IPS DF 6.9 (cell line): ENCODE data around the gene MMGT1.

Experiments used
- DNase-seq: peaks from one replicate; pipeline ENCODE4 v3.0.0-alpha.2; 2013; ENCODE audit warnings: low read depth, low spot score
- H3K27ac ChIP-seq: one replicate; pipeline ENCODE4 v1.5.1; 2013; ENCODE audit warnings: low read length, control low read depth
- H3K27me3 ChIP-seq: 2 replicates; pipeline ENCODE4 v1.6.1; 2013; ENCODE audit warnings: mild to moderate bottlenecking, low read length; ENCODE audit not compliant: control insufficient read depth, insufficient read depth
- H3K36me3 ChIP-seq: 2 replicates; pipeline ENCODE4 v1.6.1; 2013; ENCODE audit warnings: low read length; ENCODE audit not compliant: control insufficient read depth, insufficient read depth
- H3K4me1 ChIP-seq: 2 replicates; pipeline ENCODE4 v1.6.1; 2013; ENCODE audit warnings: low read length; ENCODE audit not compliant: control insufficient read depth, insufficient read depth
- H3K4me3 ChIP-seq: 2 replicates; pipeline ENCODE4 v1.5.1; 2013; ENCODE audit warnings: mild to moderate bottlenecking, low read length
- H3K9me3 ChIP-seq: 2 replicates; pipeline ENCODE4 v1.6.1; 2013; ENCODE audit warnings: low read length, inconsistent platforms; ENCODE audit not compliant: control insufficient read depth, insufficient read depth
- WGBS: extraction: QIAGEN DNeasy Blood & Tissue Kit; methylation state at CpG from one replicate; pipeline ENCODE4 v1.1.7; 2013; ENCODE audit warnings: mixed read lengths, missing lambda C conversion rate; ENCODE audit not compliant: insufficient read length, insufficient coverage; 5-methylcytosine and 5-hydroxymethylcytosine counted together

MMGT1 gene

DNA sequence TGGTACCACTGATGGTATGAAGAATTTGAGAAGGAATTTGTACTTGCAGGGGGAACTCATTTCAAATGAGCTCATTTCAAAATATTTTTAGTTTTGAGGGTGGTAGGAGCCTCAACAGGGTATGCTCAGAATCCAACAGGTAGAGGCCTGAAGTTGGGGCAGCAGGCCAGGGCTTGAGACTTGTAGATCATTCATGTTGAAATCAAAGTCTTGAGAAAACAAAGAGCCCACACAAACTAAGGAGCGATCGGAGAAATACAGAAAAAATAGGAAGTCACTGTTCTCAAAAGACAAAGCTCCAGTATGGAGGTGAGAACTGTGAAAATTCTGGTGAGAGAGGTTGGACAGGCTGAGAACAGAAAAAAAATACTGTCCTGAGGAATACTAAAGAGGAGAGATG is 10.5 kb upstream of the MMGT1 start:
- WGBS = no CpG with 5 or more reads among the region's 2 CpGs
- Histone ChIP-seq H3K36me3 (no peaks in the 10 kb centered on the region), H3K27me3 (no peaks in the 10 kb centered on the region), H3K4me3 (no peak overlapping the region), H3K27ac (no peak overlapping the region), H3K4me1 (no peaks in the 10 kb centered on the region; the same call in 1 of the 2 replicates), H3K9me3 (no peaks in the 10 kb centered on the region)
- no peak for DNase-seq

DNA sequence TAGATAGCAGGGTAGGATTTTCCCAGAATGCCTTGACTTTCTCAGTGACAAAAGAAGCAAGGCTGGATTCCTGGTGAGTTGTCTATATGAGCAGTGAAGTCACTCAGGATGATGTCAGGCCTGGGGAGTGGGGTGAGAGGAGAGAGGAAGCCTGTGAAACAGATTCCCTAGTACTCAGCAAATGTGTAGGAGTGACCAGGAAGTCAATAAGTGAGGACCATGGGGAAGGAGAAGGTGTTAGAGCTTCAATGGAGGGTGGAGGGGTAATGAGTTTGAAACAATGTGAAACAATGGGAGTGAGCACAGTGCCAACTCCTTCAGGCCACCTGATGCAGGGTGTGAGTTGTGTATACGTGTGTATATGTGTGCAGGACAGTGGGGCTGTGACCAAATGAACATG is 9.1 kb upstream of the MMGT1 start:
- no peak overlapping the region for H3K4me3 ChIP-seq
- no peaks in the 10 kb centered on the region for H3K9me3 ChIP-seq
- no CpG with 5 or more reads among the region's 1 CpG for WGBS
- H3K27me3 ChIP-seq = no peaks in the 10 kb centered on the region
- H3K4me1 ChIP-seq = no peaks in the 10 kb centered on the region; the same call in 1 of the 2 replicates
- no peak overlapping the region for H3K27ac ChIP-seq
- no peak for DNase-seq
- H3K36me3 ChIP-seq = no peaks in the 10 kb centered on the region

DNA sequence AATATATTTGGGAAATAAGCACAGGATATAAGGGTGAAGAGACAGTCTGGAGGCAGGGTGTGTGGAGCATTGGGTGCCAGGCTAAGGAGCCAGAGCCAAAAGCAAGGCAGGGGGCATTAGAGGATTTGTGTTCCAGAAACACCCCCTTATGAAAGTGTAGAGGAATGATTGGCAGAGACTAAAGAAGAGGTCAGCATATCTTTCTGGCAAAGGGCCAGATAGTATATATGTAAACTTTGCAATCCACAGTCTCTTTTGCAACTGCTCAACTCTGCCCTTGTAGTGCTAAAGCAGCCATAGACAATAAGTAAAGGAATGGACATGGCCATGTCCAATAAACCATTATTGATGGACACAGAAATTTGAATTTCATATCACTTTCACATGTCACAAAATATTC is 7.9 kb upstream of the MMGT1 start:
- DNase-seq = no peak
- H3K27me3 ChIP-seq = no peaks in the 10 kb centered on the region
- no peak overlapping the region for H3K27ac ChIP-seq
- no peaks in the 10 kb centered on the region; the same call in 1 of the 2 replicates for H3K4me1 ChIP-seq
- no peaks in the 10 kb centered on the region for H3K9me3 ChIP-seq
- no peaks in the 10 kb centered on the region for H3K36me3 ChIP-seq
- no peak overlapping the region for H3K4me3 ChIP-seq

DNA sequence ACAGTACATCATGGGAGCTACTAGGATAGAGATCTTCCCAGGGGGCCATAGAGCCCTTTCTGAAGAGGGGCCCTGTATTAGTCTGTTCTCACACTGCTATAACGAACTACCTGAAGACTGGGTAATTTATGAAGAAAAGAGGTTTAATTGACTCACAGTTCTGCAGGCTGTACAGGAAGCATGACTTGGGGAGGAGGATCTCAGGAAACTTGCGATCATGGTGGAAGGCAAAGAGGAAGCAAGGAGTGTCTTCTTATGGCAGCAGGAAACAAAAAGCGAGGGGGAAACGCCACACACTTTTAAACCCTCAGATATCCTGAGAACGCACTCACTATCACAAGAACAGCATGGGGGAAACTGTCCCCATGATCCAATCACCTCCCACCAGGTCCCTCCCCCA is 7.2 kb upstream of the MMGT1 start:
- H3K27me3 ChIP-seq = no peaks in the 10 kb centered on the region
- H3K27ac ChIP-seq = no peak overlapping the region
- no CpG with 5 or more reads among the region's 5 CpGs for WGBS
- no peak for DNase-seq
- no peaks in the 10 kb centered on the region; the same call in 1 of the 2 replicates for H3K4me1 ChIP-seq
- H3K9me3 ChIP-seq = no peaks in the 10 kb centered on the region
- H3K36me3 ChIP-seq = no peaks in the 10 kb centered on the region
- H3K4me3 ChIP-seq = no peak overlapping the region

DNA sequence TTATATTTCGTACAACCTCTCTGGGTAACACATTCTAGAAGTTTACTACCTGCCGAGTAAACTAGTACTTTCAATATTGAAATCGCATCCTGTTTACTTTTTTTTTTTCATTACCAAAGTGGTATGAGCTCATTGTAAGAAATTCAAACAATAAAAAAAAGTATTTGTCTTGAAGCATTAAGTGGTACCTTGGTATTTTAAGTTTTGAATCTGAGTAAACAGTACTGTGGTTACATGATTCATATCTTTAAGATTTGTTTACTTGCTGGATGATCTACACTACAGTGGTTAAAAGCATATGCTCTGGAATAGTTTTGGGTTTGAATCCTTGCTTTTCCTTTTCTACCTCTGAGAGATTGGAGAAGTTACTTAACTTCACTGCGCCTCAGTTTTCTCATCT is 3.8 kb upstream of the MMGT1 start:
- WGBS = no CpG with 5 or more reads among the region's 4 CpGs

DNA sequence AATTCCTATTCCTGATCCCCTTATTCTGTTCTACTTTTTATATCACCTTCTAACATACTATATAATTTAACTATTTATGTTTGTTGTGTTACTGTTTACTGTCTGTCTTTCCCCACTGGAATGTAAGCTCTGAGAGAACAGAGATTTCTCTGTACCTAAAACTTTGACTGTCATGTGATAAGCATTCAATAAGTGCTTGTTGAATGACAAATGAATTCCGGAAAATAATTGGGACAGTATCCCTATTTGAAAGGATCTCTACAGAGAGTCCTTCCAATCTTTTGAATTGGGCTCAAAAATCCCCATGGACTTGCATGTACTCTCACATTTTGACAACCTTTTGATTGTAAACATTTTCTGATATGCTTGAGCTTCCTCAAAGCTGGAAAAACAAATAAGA is 1.6 kb upstream of the MMGT1 start:
- H3K27ac ChIP-seq = no peak overlapping the region
- WGBS = no CpG with 5 or more reads among the region's 1 CpG
- H3K4me1 ChIP-seq = no peaks in the 10 kb centered on the region; the same call in 1 of the 2 replicates
- no peaks in the 10 kb centered on the region for H3K9me3 ChIP-seq
- DNase-seq = no peak
- H3K4me3 ChIP-seq = no peak overlapping the region
- H3K36me3 ChIP-seq = no peaks in the 10 kb centered on the region
- no peaks in the 10 kb centered on the region for H3K27me3 ChIP-seq

More for the DNA sequence above, 3.8 kb upstream of the MMGT1 start:
- Histone ChIP-seq H3K4me3 (no peak overlapping the region), H3K27me3 (no peaks in the 10 kb centered on the region), H3K36me3 (no peaks in the 10 kb centered on the region), H3K27ac (no peak overlapping the region), H3K9me3 (no peaks in the 10 kb centered on the region), H3K4me1 (no peaks in the 10 kb centered on the region; the same call in 1 of the 2 replicates)
- DNase-seq = no peak

DNA sequence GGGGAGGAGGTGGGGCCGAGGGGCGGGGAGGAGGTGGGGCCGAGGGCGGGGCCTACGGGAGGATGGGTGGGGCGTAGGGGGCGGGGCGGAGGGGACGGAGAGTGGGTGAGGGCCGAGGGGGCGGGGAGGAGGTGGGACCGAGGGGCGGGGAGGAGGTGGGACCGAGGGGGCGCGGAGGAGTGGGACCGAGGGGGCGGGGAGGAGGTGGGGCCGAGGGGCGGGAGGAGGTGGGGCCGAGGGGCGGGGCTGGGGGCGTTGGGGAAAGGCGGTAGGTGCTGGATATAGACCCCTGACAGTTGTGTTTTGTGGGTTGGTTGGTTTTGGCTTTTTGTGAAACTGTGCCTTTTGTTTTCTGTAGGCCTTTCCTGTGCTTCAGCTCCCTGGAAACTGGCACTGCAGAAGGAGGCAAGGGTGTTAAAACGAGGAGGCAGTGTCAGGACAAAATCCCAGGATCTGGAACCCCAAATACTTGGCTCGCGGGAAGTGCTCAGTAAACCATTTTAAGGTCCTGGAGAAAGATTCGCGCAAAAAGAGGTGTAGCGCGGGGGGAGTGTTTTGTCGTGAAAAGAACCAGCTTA is 580 bp upstream of the MMGT1 start:
- H3K27ac ChIP-seq = no peak overlapping the region
- no peaks in the 10 kb centered on the region for H3K27me3 ChIP-seq
- no peaks in the 10 kb centered on the region for H3K9me3 ChIP-seq
- WGBS = no CpG with 5 or more reads among the region's 32 CpGs
- peak overlapping the region; percentile 35; the same call in 1 of the 2 replicates for H3K4me3 ChIP-seq
- no peaks in the 10 kb centered on the region; the same call in 1 of the 2 replicates for H3K4me1 ChIP-seq
- no peak for DNase-seq
- H3K36me3 ChIP-seq = no peaks in the 10 kb centered on the region

DNA sequence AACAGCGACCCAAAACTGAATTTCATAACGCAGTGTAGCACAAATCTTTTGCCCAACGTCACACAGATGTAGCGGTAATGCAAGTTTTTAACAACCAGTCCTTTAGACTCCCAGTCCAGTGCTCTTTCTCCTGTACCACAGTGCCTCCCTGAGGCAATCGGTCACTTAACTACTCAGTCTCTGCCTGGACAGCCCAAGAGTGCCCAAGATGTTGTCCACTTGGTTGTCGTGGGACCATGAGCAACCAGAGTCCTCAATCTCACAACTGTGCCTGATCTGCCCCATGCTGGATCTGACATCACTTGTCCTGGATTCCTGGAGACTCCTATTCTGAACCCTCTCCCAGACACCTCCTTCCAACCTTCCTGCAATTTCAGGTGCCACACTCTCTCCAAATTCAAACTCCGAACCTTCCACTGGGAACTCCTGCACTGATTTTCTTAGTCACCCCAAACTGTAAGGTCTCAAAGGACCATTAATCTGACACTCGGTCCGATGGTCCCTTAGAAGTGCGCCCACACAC is 702 bp downstream of the MMGT1 start:
- Histone ChIP-seq H3K4me1 (no peaks in the 10 kb centered on the region; the same call in 1 of the 2 replicates), H3K27ac (no peak overlapping the region), H3K27me3 (no peaks in the 10 kb centered on the region), H3K9me3 (no peaks in the 10 kb centered on the region), H3K4me3 (peak overlapping the region; percentile 98; the same call in 1 of the 2 replicates), H3K36me3 (no peaks in the 10 kb centered on the region)
- DNase-seq = no peak
- WGBS = no CpG with 5 or more reads among the region's 10 CpGs

DNA sequence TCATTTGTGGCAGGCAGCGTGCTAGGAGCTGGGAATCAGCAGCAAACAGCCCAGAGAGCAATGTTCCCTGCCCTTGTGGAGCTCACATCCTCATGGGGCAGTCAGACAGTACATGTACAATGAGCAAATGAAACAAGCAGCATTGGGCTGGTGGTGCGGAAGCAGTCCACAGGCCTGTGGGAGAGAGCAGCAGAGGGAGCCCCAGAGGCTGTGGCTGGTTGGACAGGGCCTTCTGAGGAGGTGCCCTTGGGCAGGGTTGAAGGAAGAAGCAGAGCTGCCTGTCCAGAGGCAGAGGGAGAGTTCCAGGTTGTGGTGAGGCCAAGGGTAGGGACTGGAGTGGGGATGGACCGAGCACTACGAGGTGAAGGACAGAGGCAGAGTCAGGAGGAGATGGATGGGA is 22.5 kb downstream of the MMGT1 start:
- Histone ChIP-seq H3K27me3 (no peaks in the 10 kb centered on the region), H3K4me3 (no peak overlapping the region), H3K9me3 (no peaks in the 10 kb centered on the region), H3K36me3 (no peaks in the 10 kb centered on the region), H3K4me1 (no peaks in the 10 kb centered on the region), H3K27ac (no peak overlapping the region)
- DNase-seq = no peak
- no CpG with 5 or more reads among the region's 4 CpGs for WGBS

DNA sequence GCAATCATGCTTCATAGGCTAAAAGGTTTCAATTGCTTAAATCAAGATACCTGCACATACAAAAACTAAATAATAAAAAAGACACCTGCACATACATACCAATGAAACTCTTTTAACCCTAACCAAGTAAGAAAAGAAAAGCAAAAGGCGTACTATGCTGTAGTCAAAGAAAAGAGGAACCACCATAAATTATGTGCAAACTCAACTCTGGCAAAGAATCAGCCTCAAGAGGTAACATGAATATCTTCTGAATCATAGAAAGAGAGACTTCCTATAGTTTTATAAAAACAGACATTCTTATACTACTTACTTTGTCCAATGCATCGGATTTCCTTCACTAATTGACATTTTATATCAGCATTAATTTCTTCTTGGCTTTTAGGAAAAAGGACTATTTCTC is 29.3 kb downstream of the MMGT1 start:
- Histone ChIP-seq H3K27me3 (no peaks in the 10 kb centered on the region), H3K9me3 (no peaks in the 10 kb centered on the region), H3K36me3 (no peaks in the 10 kb centered on the region), H3K4me3 (no peak overlapping the region), H3K27ac (no peak overlapping the region), H3K4me1 (no peaks in the 10 kb centered on the region)
- WGBS = no CpG with 5 or more reads among the region's 2 CpGs
- no peak for DNase-seq
